IMR-90 (cell line): Measurements from ENCODE around the gene PPP2R1A. TPM values are rescaled to one million over a fixed set of nuclear protein-coding genes. Genes with fewer than 3 reads are reported as not detected.

Source experiments
- ATAC-seq: fragments of 200-7000 bp; cut with Tn5 transposase; 2 replicates; pipeline ENCODE4 v1.9.1; 2020; ENCODE audit warnings: low read depth, mild to moderate bottlenecking, moderate library complexity
- BruUV-seq: library from RNA; stranded (reverse); fragments of 400-500 nt; replicated peaks from 2 replicates; lab custom pipeline; 2021; lab: Mats Ljungman, UMichigan
- CTCF ChIA-PET: fragments of 300-600 bp; formaldehyde crosslinking; extraction: SDS; loops from one replicate; lab custom pipeline; 2021; ENCODE audit warnings: antibody characterized with exemption; lab: Yijun Ruan, JAX
- POLR2A ChIA-PET: fragments of 300-600 bp; sonication (Branson Sonifier 250); formaldehyde crosslinking; loops from one replicate; lab custom pipeline; 2022; ENCODE audit warnings: antibody characterized with exemption; ENCODE audit not compliant: unreplicated experiment; lab: Charles Lee
- DNase-seq: peaks from one replicate; pipeline ENCODE4 v3.0.0; 2013
- H2AFZ ChIP-seq: replicated peaks from 2 replicates; pipeline ENCODE3; 2013; ENCODE audit warnings: low read length, mild to moderate bottlenecking; ENCODE audit not compliant: poor library complexity
- H2AK5ac ChIP-seq: 2 replicates; pipeline ENCODE4 v1.6.1; 2013; ENCODE audit warnings: low read depth, low read length, inconsistent platforms
- H2AK9ac ChIP-seq: replicated peaks from 2 replicates; pipeline ENCODE3; 2013; ENCODE audit warnings: mild to moderate bottlenecking, low read depth, low read length, moderate library complexity; ENCODE audit not compliant: poor library complexity
- H2BK120ac ChIP-seq: 2 replicates; pipeline ENCODE4 v1.6.1; 2013; ENCODE audit warnings: low read depth, low read length, inconsistent platforms
- H2BK15ac ChIP-seq: 3 replicates; pipeline ENCODE4 v1.6.1; 2013; ENCODE audit warnings: low read depth, low read length, inconsistent platforms
- H2BK20ac ChIP-seq: 2 replicates; pipeline ENCODE4 v1.6.1; 2013; ENCODE audit warnings: low read depth, mild to moderate bottlenecking, inconsistent platforms, low read length, moderate library complexity
- H2BK5ac ChIP-seq: 2 replicates; pipeline ENCODE4 v1.6.1; 2013; ENCODE audit warnings: mild to moderate bottlenecking, low read depth, low read length, inconsistent platforms; ENCODE audit not compliant: poor library complexity, severe bottlenecking
- H3K14ac ChIP-seq: replicated peaks from 2 replicates; pipeline ENCODE4 v1.6.1; 2013; ENCODE audit warnings: low read depth, low read length, inconsistent platforms
- H3K18ac ChIP-seq: 2 replicates; pipeline ENCODE4 v1.6.1; 2013; ENCODE audit warnings: low read depth, low read length, control low read depth
- H3K23ac ChIP-seq: 2 replicates; pipeline ENCODE4 v1.6.1; 2013; ENCODE audit warnings: low read depth, low read length, inconsistent platforms
- H3K27ac ChIP-seq: 2 replicates; pipeline ENCODE4 v1.5.1; 2013; ENCODE audit warnings: mild to moderate bottlenecking, control low read depth, low read length; ENCODE audit not compliant: insufficient read depth
- H3K27me3 ChIP-seq: 2 replicates; pipeline ENCODE4 v1.6.1; 2013; ENCODE audit warnings: low read length; ENCODE audit not compliant: control insufficient read depth, insufficient read depth
- H3K36me3 ChIP-seq: 2 replicates; pipeline ENCODE4 v1.6.1; 2013; ENCODE audit warnings: low read length, mixed read lengths; ENCODE audit not compliant: control insufficient read depth, insufficient read depth
- H3K4ac ChIP-seq: 2 replicates; pipeline ENCODE4 v1.6.1; 2013; ENCODE audit warnings: low read depth, low read length, inconsistent platforms
- H3K4me1 ChIP-seq: 2 replicates; pipeline ENCODE4 v1.6.1; 2013; ENCODE audit warnings: low read length, mixed read lengths; ENCODE audit not compliant: control insufficient read depth, insufficient read depth
- H3K4me2 ChIP-seq: 2 replicates; pipeline ENCODE4 v1.6.1; 2013; ENCODE audit warnings: low read depth, mild to moderate bottlenecking, control low read depth, low read length, moderate library complexity
- H3K4me3 ChIP-seq: 2 replicates; pipeline ENCODE4 v1.5.1; 2013; ENCODE audit warnings: low read depth, mild to moderate bottlenecking, control low read depth, low read length, moderate library complexity; ENCODE audit not compliant: insufficient read depth
- H3K56ac ChIP-seq: 2 replicates; pipeline ENCODE4 v1.6.1; 2013; ENCODE audit warnings: low read length, inconsistent platforms; ENCODE audit not compliant: insufficient read depth; ENCODE audit errors: extremely low read depth
- H3K79me1 ChIP-seq, 2 experiments: 2 replicates each; pipeline ENCODE4 v1.6.1; 2013; ENCODE audit warnings: low read length in 2 of 2, inconsistent platforms in 1 of 2, low read depth in 1 of 2
- H3K9ac ChIP-seq: 2 replicates; pipeline ENCODE4 v1.6.1; 2013; ENCODE audit warnings: low read depth, low read length, control low read depth
- H3K9me1 ChIP-seq: 2 replicates; pipeline ENCODE4 v1.6.1; 2013; ENCODE audit warnings: low read length, inconsistent platforms; ENCODE audit not compliant: insufficient read depth
- H3K9me3 ChIP-seq: 2 replicates; pipeline ENCODE4 v1.6.1; 2013; ENCODE audit warnings: low read length; ENCODE audit not compliant: control insufficient read depth, insufficient read depth
- H4K20me1 ChIP-seq: 2 replicates; pipeline ENCODE4 v1.6.1; 2013; ENCODE audit warnings: low read length, inconsistent platforms; ENCODE audit not compliant: insufficient read depth
- H4K5ac ChIP-seq: 2 replicates; pipeline ENCODE4 v1.6.1; 2013; ENCODE audit warnings: mild to moderate bottlenecking, low read depth, low read length, control low read depth
- H4K8ac ChIP-seq, 2 experiments: 2 replicates each; pipeline ENCODE4 v1.6.1; 2013; ENCODE audit warnings: low read depth in 2 of 2, low read length in 2 of 2, control low read depth in 1 of 2, inconsistent platforms in 1 of 2
- H4K91ac ChIP-seq: 2 replicates; pipeline ENCODE4 v1.6.1; 2013; ENCODE audit warnings: low read depth, low read length, inconsistent platforms; ENCODE audit not compliant: insufficient read depth
- BHLHE40 ChIP-seq: fragments of 150-350 bp; IDR thresholded peaks from 2 replicates; pipeline ENCODE4 v1.6.1; 2016; ENCODE audit warnings: mild to moderate bottlenecking, low read depth, low read length
- CEBPB ChIP-seq: IDR thresholded peaks from 2 replicates; pipeline ENCODE4 v1.6.1; 2012; ENCODE audit warnings: low read depth, low read length, improper control_type of control experiment
- CHD1 ChIP-seq: IDR thresholded peaks from 2 replicates; pipeline ENCODE4 v1.6.1; 2012; ENCODE audit warnings: low read depth, low read length, improper control_type of control experiment
- CTCF ChIP-seq: conservative IDR thresholded peaks from 2 replicates; pipeline ENCODE4 v1.5.1; 2012; ENCODE audit warnings: mild to moderate bottlenecking, low read depth, low read length, improper control_type of control experiment
- FOS ChIP-seq: fragments of 150-350 bp; IDR thresholded peaks from 2 replicates; pipeline ENCODE4 v1.6.1; 2016; ENCODE audit warnings: low read depth, low read length
- MAFK ChIP-seq: IDR thresholded peaks from 2 replicates; pipeline ENCODE4 v1.6.1; 2012; ENCODE audit warnings: low read depth, low read length, improper control_type of control experiment
- MAZ ChIP-seq: IDR thresholded peaks from 2 replicates; pipeline ENCODE4 v1.6.1; 2012; ENCODE audit warnings: low read depth, mild to moderate bottlenecking, low read length, improper control_type of control experiment, moderate library complexity, borderline replicate concordance
- MXI1 ChIP-seq: IDR thresholded peaks from 2 replicates; pipeline ENCODE4 v1.6.1; 2012; ENCODE audit warnings: low read depth, mild to moderate bottlenecking, low read length, moderate library complexity, borderline replicate concordance
- NFE2L2 ChIP-seq: fragments of 150-350 bp; IDR thresholded peaks from 2 replicates; pipeline ENCODE4 v1.6.1; 2016; ENCODE audit warnings: low read depth, mild to moderate bottlenecking, low read length
- RAD21 ChIP-seq: IDR thresholded peaks from 2 replicates; pipeline ENCODE4 v1.6.1; 2012; ENCODE audit warnings: low read length, improper control_type of control experiment
- RFX5 ChIP-seq: IDR thresholded peaks from 2 replicates; pipeline ENCODE4 v1.8.0; 2012; ENCODE audit warnings: low read depth, mild to moderate bottlenecking, low read length, moderate library complexity
- SMC3 ChIP-seq: fragments of 150-350 bp; IDR thresholded peaks from 2 replicates; pipeline ENCODE4 v1.6.1; 2016; ENCODE audit warnings: low read depth, mild to moderate bottlenecking, antibody characterized with exemption, low read length, moderate library complexity
- USF2 ChIP-seq: fragments of 150-350 bp; IDR thresholded peaks from 2 replicates; pipeline ENCODE4 v1.6.1; 2017; ENCODE audit warnings: mild to moderate bottlenecking, antibody characterized with exemption, low read length, low read depth
- whole genome bisulfite sequencing, 2 experiments: methylation state at CpG; one replicate each; pipeline versions ENCODE4 v1.1.5 to v1.1.7; 2013; ENCODE audit warnings: missing lambda C conversion rate in 2 of 2; ENCODE audit not compliant: insufficient read length in 1 of 2; ENCODE audit errors: extremely low coverage in 2 of 2; 5-methylcytosine and 5-hydroxymethylcytosine counted together
- dilution Hi-C: fragments of 300-500 bp; cut with HindIII; formaldehyde crosslinking; loops from one replicate; pipeline ENCODE4 v1.14.3; 2018; ENCODE audit warnings: low sequenced_read_pairs; ENCODE audit not compliant: unreplicated experiment
- in situ Hi-C: fragments of 300-500 bp; cut with MboI; formaldehyde crosslinking; loops from 3 replicates; pipeline ENCODE4 v1.14.3; 2019; ENCODE audit warnings: low sequenced_read_pairs, inconsistent platforms, mixed read lengths
- intact Hi-C: fragments of 100-400 bp; cut with micrococcal nuclease; formaldehyde crosslinking; loops from 2 replicates; pipeline ENCODE4 v1.10.0; 2022
- polyA plus RNA-seq, 3 experiments: library from polyadenylated mRNA; depleted of rRNA; stranded (reverse); fragments of >200 nt; gene quantifications; 2 replicates each; pipeline ENCODE4 v1.2.3, GENCODE V29; 2012; ENCODE audit warnings: low replicate concordance in 1 of 3
- total RNA-seq: library from RNA; depleted of rRNA; stranded (reverse); fragments of >200 nt; gene quantifications from 2 replicates; pipeline ENCODE4 v1.2.3, GENCODE V29; 2012

Gene PPP2R1A
- total and polyA plus RNA-seq, 2 of the 4 experiments (the other 2 are of a cell fraction): 173 to 250 TPM

GRCh38 chr19:52221031-52221430 is 31.2 kb downstream of the PPP2R1A start:
- WGBS, 2 experiments: no CpG with 5 or more reads among the region's 6 CpGs
- Histone ChIP-seq H3K9me1 (0 out of 2 replicates have a peak, but pooled peaks cover 10% of the 10 kb centered on the region), H2AK5ac (no peak overlapping the region), H3K4me3 (no peak overlapping the region), H3K27me3 (no peaks in the 10 kb centered on the region), H4K8ac (no peak overlapping the region), H3K79me1 (peaks cover 11 to 41% of the 10 kb centered on the region in 2 experiments), H3K36me3 (peaks cover 74% of the 10 kb centered on the region), H2AK9ac (no peak overlapping the region), H2BK5ac (no peak overlapping the region), H3K14ac (no peak overlapping the region), H2AFZ (no peak overlapping the region), H2BK15ac (no peak overlapping the region), H3K9me3 (no peaks in the 10 kb centered on the region), H3K23ac (no peak overlapping the region), H4K91ac (no peak overlapping the region), H4K5ac (no peak overlapping the region), H4K20me1 (peaks cover 5% of the 10 kb centered on the region), H3K56ac (no peak overlapping the region), H3K27ac (no peak overlapping the region), H2BK120ac (no peak overlapping the region), H2BK20ac (no peak overlapping the region), H3K4me1 (no peaks in the 10 kb centered on the region), H3K18ac (no peak overlapping the region), H3K9ac (no peak overlapping the region), H3K4me2 (no peak overlapping the region), H3K4ac (no peak overlapping the region)
- POLR2A ChIA-PET: no interaction called here
- DNase-seq: no peak
- TF ChIP-seq BHLHE40: no peak
- TF ChIP-seq CEBPB: no peak
- no peak for TF ChIP-seq RFX5
- TF ChIP-seq USF2: no peak
- no peak for TF ChIP-seq MAFK
- no peak for TF ChIP-seq CHD1
- no peak for TF ChIP-seq NFE2L2
- TF ChIP-seq CTCF: no peak
- no peak for TF ChIP-seq SMC3
- TF ChIP-seq MAZ: no peak
- no peak for TF ChIP-seq FOS
- no peak for TF ChIP-seq RAD21
- no peak for TF ChIP-seq MXI1
- intact Hi-C loops (no loop called here), dilution Hi-C loops (no loop called here), in situ Hi-C loops (no loop called here)
- no TSS peak for BruUV-seq
- ATAC-seq: no peak
- CTCF ChIA-PET: no interaction called here
